GM12878 (cell line): ENCODE results near the gene FOXK1. TPM values are rescaled to one million over a fixed set of nuclear protein-coding genes. Genes with fewer than 3 reads are reported as not detected.

Experiments used
- ATAC-seq: fragments of 200-7000 bp; cut with Tn5 transposase; 3 replicates; pipeline ENCODE4 v1.9.1; 2020; ENCODE audit warnings: mild to moderate bottlenecking, moderate library complexity
- BruUV-seq: library from RNA; stranded (reverse); fragments of 400-500 nt; replicated peaks from 2 replicates; lab custom pipeline; 2021; lab: Mats Ljungman, UMichigan
- CTCF ChIA-PET: fragments of 300-600 bp; sonication (Branson Sonifier 250); formaldehyde crosslinking; extraction: SDS; loops from one replicate; lab custom pipeline; 2021; ENCODE audit warnings: inconsistent platforms; lab: Yijun Ruan, JAX
- POLR2A ChIA-PET: fragments of 350-600 bp; formaldehyde crosslinking; extraction: SDS; loops from one replicate; lab custom pipeline; 2021; ENCODE audit warnings: inconsistent platforms; lab: Charles Lee
- RAD21 ChIA-PET: fragments of 300-600 bp; sonication (Branson Sonifier 250); formaldehyde crosslinking; loops from one replicate; lab custom pipeline; 2023; ENCODE audit warnings: antibody characterized with exemption; ENCODE audit not compliant: unreplicated experiment; lab: Charles Lee
- SMC1A ChIA-PET: fragments of 300-600 bp; sonication (Branson Sonifier 250); formaldehyde crosslinking; loops from one replicate; lab custom pipeline; 2023; ENCODE audit not compliant: unreplicated experiment, uncharacterized antibody; lab: Charles Lee
- DNase-seq: peaks from one replicate; pipeline ENCODE4 v3.0.0-alpha.2; 2011; ENCODE audit warnings: low read depth, low spot score
- FAIRE-seq: peaks from 3 replicates; lab custom pipeline; 2011; peaks lifted over from hg19 to GRCh38; lab: Jason Lieb, UNC
- H2AFZ ChIP-seq: 2 replicates; pipeline ENCODE4 v1.6.0; 2011; ENCODE audit warnings: low read depth, low read length, control low read depth; ENCODE audit not compliant: control insufficient read depth
- H3K27ac ChIP-seq: 2 replicates; pipeline ENCODE4 v1.5.1; 2011; ENCODE audit warnings: control low read depth; ENCODE audit not compliant: control insufficient read depth, insufficient read depth
- H3K27me3 ChIP-seq, 2 experiments: replicated peaks in 1 of 2; 2 replicates each; pipeline versions ENCODE4 v1.6.0 to v1.6.1; 2011; ENCODE audit warnings: low read length in 1 of 2; ENCODE audit not compliant: control insufficient read depth in 2 of 2, insufficient read depth in 2 of 2
- H3K36me3 ChIP-seq, 2 experiments: 2 replicates each; pipeline ENCODE4 v1.5.1; 2011; ENCODE audit warnings: low read length in 1 of 2; ENCODE audit not compliant: control insufficient read depth in 2 of 2, insufficient read depth in 2 of 2
- H3K4me1 ChIP-seq: 2 replicates; pipeline ENCODE4 v1.6.1; 2011; ENCODE audit warnings: mild to moderate bottlenecking, low read length, moderate library complexity, mixed read lengths; ENCODE audit not compliant: control insufficient read depth, insufficient read depth
- H3K4me2 ChIP-seq: 2 replicates; pipeline ENCODE4 v1.6.0; 2011; ENCODE audit warnings: control low read depth; ENCODE audit not compliant: control insufficient read depth, insufficient read depth
- H3K4me3 ChIP-seq: fragments of 200-600 bp; sonication (generic); 2 replicates; pipeline ENCODE4 v1.5.1; 2016
- H3K79me2 ChIP-seq: 2 replicates; pipeline ENCODE4 v1.6.0; 2011; ENCODE audit warnings: low read length; ENCODE audit not compliant: control insufficient read depth, insufficient read depth
- H3K9ac ChIP-seq: 2 replicates; pipeline ENCODE4 v1.8.0; 2011; ENCODE audit warnings: low read length, control low read depth, mixed read lengths; ENCODE audit not compliant: control insufficient read depth, insufficient read depth
- H3K9me3 ChIP-seq: replicated peaks from 3 replicates; pipeline ENCODE4 v1.5.1; 2011; ENCODE audit warnings: mild to moderate bottlenecking, low read length; ENCODE audit not compliant: control insufficient read depth, insufficient read depth
- H4K20me1 ChIP-seq: 2 replicates; pipeline ENCODE4 v1.6.0; 2011; ENCODE audit not compliant: control insufficient read depth, insufficient read depth
- BCL11A ChIP-seq: IDR thresholded peaks from 2 replicates; pipeline ENCODE4 v1.6.1; 2011; ENCODE audit warnings: low read depth, low read length
- CUX1 ChIP-seq: IDR thresholded peaks from 2 replicates; pipeline ENCODE4 v1.6.1; 2012; ENCODE audit warnings: improper control_type of control experiment, low read depth, low read length; ENCODE audit not compliant: insufficient replicate concordance
- FOXK2 ChIP-seq: fragments of 450-650 bp; IDR thresholded peaks from 2 replicates; pipeline ENCODE4 v1.6.1; 2017; ENCODE audit warnings: mild to moderate bottlenecking, moderate library complexity
- POLR2AphosphoS2 ChIP-seq: IDR thresholded peaks from 2 replicates; pipeline ENCODE4 v1.6.1; 2011; ENCODE audit warnings: low read depth, mild to moderate bottlenecking, low read length, improper control_type of control experiment, moderate library complexity
- REST ChIP-seq: IDR thresholded peaks from 2 replicates; pipeline ENCODE4 v1.6.1; 2012; ENCODE audit warnings: mild to moderate bottlenecking, low read depth, low read length
- ZBTB11 ChIP-seq: fragments of 450-650 bp; formaldehyde crosslinking; IDR thresholded peaks from 2 replicates; pipeline ENCODE4 v1.5.0; 2022; ENCODE audit warnings: mild to moderate bottlenecking, missing genetic modification characterization
- ZBTB40 ChIP-seq: fragments of 450-650 bp; IDR thresholded peaks from 2 replicates; pipeline ENCODE4 v1.6.1; 2016; ENCODE audit warnings: mild to moderate bottlenecking, moderate library complexity, borderline replicate concordance
- WGBS: methylation state at CpG from one replicate; pipeline ENCODE4 v1.1.6; 2016; ENCODE audit warnings: low lambda C conversion rate; ENCODE audit not compliant: insufficient replicate concordance, insufficient coverage; ENCODE audit errors: missing lambda C conversion rate; 5-methylcytosine and 5-hydroxymethylcytosine counted together
- in situ Hi-C: fragments of 300-500 bp; cut with MboI; formaldehyde crosslinking; loops from 9 replicates; pipeline ENCODE4 v1.14.3; 2018; ENCODE audit warnings: mixed read lengths
- intact Hi-C: fragments of 100-400 bp; cut with micrococcal nuclease; formaldehyde crosslinking; loops from one replicate; pipeline ENCODE4 v1.14.2; 2022; ENCODE audit not compliant: unreplicated experiment
- polyA plus RNA-seq, 11 experiments: library from polyadenylated mRNA; depleted of rRNA in 4 of 11; unstranded in 6 of 11; stranded (reverse) in 5 of 11; fragments of >200 nt; fragmentation: Nextera tagmentation in 4 of 11; fragmentation: Illumina TruSeq in 1 of 11; extraction: Ambion mirVana in 4 of 11; extraction: Trizol in 1 of 11; gene quantifications; 1 replicate in 1 of 11; 2 replicates in 10 of 11; pipeline versions ENCODE4 v1.2.1 to v1.2.3, GENCODE V29; 2011 to 2016; ENCODE audit warnings: inconsistent platforms in 2 of 11, missing spikeins in 2 of 11, low read depth in 1 of 11
- total RNA-seq, 4 experiments: library from RNA; depleted of rRNA in 3 of 4; stranded (reverse); fragments of >200 nt in 3 of 4; fragmentation: Illumina TruSeq in 1 of 4; extraction: Trizol in 1 of 4; gene quantifications; 2 replicates each; pipeline versions ENCODE4 v1.2.1 to v1.2.3, GENCODE V29; 2013 to 2021

FOXK1 gene
- total and polyA plus RNA-seq, 10 of the 15 experiments (the other 5 are each of a cell fraction or from before 2014, with no cell fraction given): 0.24 to 31.8 (median 4.5) TPM

- intact Hi-C loops: no loop called here
- TF ChIP-seq REST (no peak), POLR2AphosphoS2 (no peak), BCL11A (no peak), CUX1 (no peak), ZBTB40 (no peak), FOXK2 (no peak), ZBTB11 (CRISPR knock-in tag) (no peak)
Measured at GRCh38 chr7:4760952-4761351, 78.9 kb downstream of the FOXK1 start.

More at GRCh38 chr7:4760952-4761351, 78.9 kb downstream of the FOXK1 start:
- Histone ChIP-seq H3K4me3 (no peak overlapping the region), H3K79me2 (no peaks in the 10 kb centered on the region), H3K9ac (no peak overlapping the region), H3K9me3 (no peaks in the 10 kb centered on the region), H3K4me1 (no peaks in the 10 kb centered on the region), H3K27me3 (no peaks in the 10 kb centered on the region), H2AFZ (no peak overlapping the region), H3K4me2 (no peak overlapping the region), H3K36me3 (peaks cover 9 to 25% of the 10 kb centered on the region in 2 experiments; a peak in 3 of 4 replicates), H4K20me1 (no peaks in the 10 kb centered on the region), H3K27ac (no peak overlapping the region)
- ATAC-seq: no peak
- no peak for DNase-seq
- FAIRE-seq: no peak
- BruUV-seq: no TSS peak
- POLR2A ChIA-PET: no interaction called here
- WGBS: 98% methylated on average over 26 of the region's 26 CpGs
- in situ Hi-C loops: no loop called here
- RAD21 ChIA-PET: no interaction called here
- CTCF ChIA-PET: no interaction called here
- SMC1A ChIA-PET: no interaction called here
